ENCODE results near the gene GPD2.

GRCh38 chr2:156553714-156554442 lies 117.7 kb downstream of the GPD2 start:
- TF ChIP-seq CTCF (IDR thresholded peaks at IDR 0.05) (no peak), POLR2A (IDR thresholded peaks at IDR 0.05) (no peak)
